ENCODE measurements around the gene TMEM181. TPM values are rescaled to one million over a fixed set of nuclear protein-coding genes. Genes with fewer than 3 reads are reported as not detected.

The TMEM181 gene
- total RNA-seq, 1 donor from 2014 or later, result 27.3 TPM

DNA sequence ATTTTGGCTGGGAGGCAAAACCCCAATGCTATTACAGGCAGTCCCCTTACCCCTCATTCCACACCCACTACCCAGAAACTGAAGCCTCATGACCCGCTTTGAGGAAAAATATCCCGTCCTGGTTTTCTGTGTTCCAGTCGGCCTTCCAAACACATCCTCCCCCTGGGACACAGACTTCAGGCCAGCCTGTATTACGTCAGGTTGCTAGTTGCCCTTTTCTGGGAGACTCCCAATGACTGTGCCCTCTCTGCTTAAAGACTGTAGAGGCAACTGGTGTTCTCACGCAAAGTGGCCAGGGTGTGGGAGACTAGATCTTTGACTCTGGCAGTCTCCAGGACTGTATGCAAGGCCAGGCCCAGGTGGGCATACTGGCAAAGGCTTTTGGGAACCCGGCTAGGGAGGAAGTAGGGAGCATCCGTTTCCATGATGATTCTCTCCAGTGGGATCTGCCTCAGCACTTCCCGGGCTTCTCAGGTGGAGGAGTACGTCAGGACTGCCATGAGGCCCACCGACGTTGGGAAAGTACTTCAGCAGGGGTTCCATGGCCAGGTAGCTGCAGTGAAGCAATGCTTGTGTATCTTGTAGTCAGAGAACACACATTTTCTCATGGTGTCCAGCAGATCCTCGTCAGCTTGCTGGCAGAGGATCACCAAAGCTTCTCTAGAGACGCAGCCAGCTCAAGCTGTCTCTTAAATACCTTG lies 49.7 kb downstream of the TMEM181 start:
- peaks cover 6% of the 10 kb centered on the region for H3K79me2 ChIP-seq (ENCODE audit: low read depth)
- TF ChIP-seq EZH2phosphoT487 (IDR thresholded peaks at IDR 0.05) (no peak), CTCF (IDR thresholded peaks at IDR 0.05) (no peak), EZH2 (IDR thresholded peaks at IDR 0.05) (no peak)
- Mint-ChIP-seq H3K27me3 (ENCODE audit: insufficient read depth, low read depth) (peaks cover 4% of the 10 kb centered on the region), H3K27ac (no peak overlapping the region), H3K4me1 (no peaks in the 10 kb centered on the region), H3K9me3 (peaks cover 3% of the 10 kb centered on the region), H3K4me3 (no peak overlapping the region), H3K36me3 (peaks cover 9% of the 10 kb centered on the region)
- H3K4me3 ChIP-seq, result no peak overlapping the region
- peaks cover 14% of the 10 kb centered on the region for H3K4me1 ChIP-seq
- peaks cover 6% of the 10 kb centered on the region for H3F3A ChIP-seq (ENCODE audit: low read depth)
- no peaks in the 10 kb centered on the region for H3K27me3 ChIP-seq
- H4K20me1 ChIP-seq (ENCODE audit: low read depth), result no peaks in the 10 kb centered on the region
- DNase-seq (ENCODE audit: low spot score), result no peak
- H3K36me3 ChIP-seq, result peaks cover 6% of the 10 kb centered on the region
- H3K27ac ChIP-seq, result no peak overlapping the region
- no peak overlapping the region for H3K9ac ChIP-seq
- H3K4me2 ChIP-seq, result no peak overlapping the region
- H3K9me3 ChIP-seq (ENCODE audit: low read depth), result no peaks in the 10 kb centered on the region
- H2AFZ ChIP-seq (replicated peaks), result no peak overlapping the region

DNA sequence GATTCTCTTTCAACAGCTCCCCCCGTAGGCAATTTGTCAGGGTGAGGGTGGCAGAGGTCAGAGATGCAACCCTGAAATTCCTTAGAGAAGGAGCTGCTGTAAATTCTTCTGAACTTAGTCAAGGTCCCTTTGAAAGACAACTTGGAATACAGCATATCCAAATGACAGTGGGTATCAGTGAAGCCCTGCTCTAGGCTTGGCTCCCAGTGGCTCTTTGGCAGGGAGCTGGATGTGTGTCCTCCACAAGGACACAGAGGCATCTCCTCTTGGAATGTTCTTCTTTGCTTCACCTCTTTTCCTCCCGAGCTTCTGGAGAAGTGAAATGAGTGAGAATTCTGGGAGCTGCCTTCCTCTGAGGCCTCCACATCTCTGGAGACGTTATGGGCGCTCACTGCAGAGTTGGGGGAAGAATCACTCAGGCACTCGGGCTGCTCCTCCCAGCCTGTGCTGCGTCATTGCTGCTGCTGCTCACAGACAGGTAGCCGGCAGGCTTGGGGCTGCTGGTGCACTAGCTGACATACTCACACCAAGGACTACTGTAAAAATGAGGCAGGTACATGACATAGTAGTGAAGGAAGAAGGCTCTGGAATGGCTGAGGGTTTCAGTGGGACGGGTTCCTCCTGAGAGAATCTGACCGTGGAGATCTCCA lies 50.6 kb downstream of the TMEM181 start:
- no peak overlapping the region for H3K27ac Mint-ChIP-seq
- H3K9ac ChIP-seq, result no peak overlapping the region
- peaks cover 4% of the 10 kb centered on the region for H3K27me3 Mint-ChIP-seq (ENCODE audit: insufficient read depth, low read depth)
- no peak overlapping the region for H2AFZ ChIP-seq (replicated peaks)
- DNase-seq (ENCODE audit: low spot score), result no peak
- H3K27ac ChIP-seq, result no peak overlapping the region
- peaks cover 6% of the 10 kb centered on the region for H3K79me2 ChIP-seq (ENCODE audit: low read depth)
- no peak overlapping the region for H3K4me2 ChIP-seq
- H3K27me3 ChIP-seq, result no peaks in the 10 kb centered on the region
- peaks cover 14% of the 10 kb centered on the region for H3K4me1 ChIP-seq
- no peak overlapping the region for H3K4me3 Mint-ChIP-seq
- H3F3A ChIP-seq (ENCODE audit: low read depth), result peaks cover 6% of the 10 kb centered on the region
- peaks cover 11% of the 10 kb centered on the region for H3K9me3 Mint-ChIP-seq
- no peak for TF ChIP-seq CTCF (IDR thresholded peaks at IDR 0.05)
- no peak for TF ChIP-seq EZH2 (IDR thresholded peaks at IDR 0.05)
- TF ChIP-seq EZH2phosphoT487 (IDR thresholded peaks at IDR 0.05), result no peak
- H3K4me3 ChIP-seq, result no peak overlapping the region
- H3K36me3 ChIP-seq, result peaks cover 6% of the 10 kb centered on the region
- peaks cover 16% of the 10 kb centered on the region for H3K36me3 Mint-ChIP-seq
- H3K4me1 Mint-ChIP-seq, result no peaks in the 10 kb centered on the region
- H4K20me1 ChIP-seq (ENCODE audit: low read depth), result no peaks in the 10 kb centered on the region
- no peaks in the 10 kb centered on the region for H3K9me3 ChIP-seq (ENCODE audit: low read depth)

GRCh38 chr6:158611039-158611438 lies 51.1 kb downstream of the TMEM181 start:
- Histone ChIP-seq H4K20me1 (ENCODE audit: low read depth) (no peaks in the 10 kb centered on the region), H3F3A (ENCODE audit: low read depth) (peaks cover 6% of the 10 kb centered on the region), H3K9me3 (ENCODE audit: low read depth) (no peaks in the 10 kb centered on the region), H2AFZ (replicated peaks) (no peak overlapping the region), H3K27me3 (no peaks in the 10 kb centered on the region), H3K4me1 (peaks cover 14% of the 10 kb centered on the region), H3K27ac (peak overlapping the region; percentile 21), H3K4me3 (no peak overlapping the region), H3K79me2 (ENCODE audit: low read depth) (peaks cover 6% of the 10 kb centered on the region), H3K9ac (no peak overlapping the region), H3K36me3 (peaks cover 6% of the 10 kb centered on the region), H3K4me2 (peak overlapping the region; percentile 14)
- H3K4me3 Mint-ChIP-seq, result no peak overlapping the region
- TF ChIP-seq CTCF (IDR thresholded peaks at IDR 0.05), result no peak
- no peak for TF ChIP-seq EZH2phosphoT487 (IDR thresholded peaks at IDR 0.05)
- TF ChIP-seq EZH2 (IDR thresholded peaks at IDR 0.05), result no peak
- no peak overlapping the region for H3K27ac Mint-ChIP-seq
- peaks cover 4% of the 10 kb centered on the region for H3K27me3 Mint-ChIP-seq (ENCODE audit: insufficient read depth, low read depth)
- no peaks in the 10 kb centered on the region for H3K4me1 Mint-ChIP-seq
- peaks cover 11% of the 10 kb centered on the region for H3K9me3 Mint-ChIP-seq
- DNase-seq (ENCODE audit: low spot score), result no peak
- H3K36me3 Mint-ChIP-seq, result peaks cover 20% of the 10 kb centered on the region
